IPS DF 4.7 (cell line): ENCODE measurements around the gene PLEKHN1.

Experiments used
- DNase-seq: peaks from one replicate; pipeline ENCODE4 v3.0.0-alpha.2; 2013; ENCODE audit warnings: low spot score; ENCODE audit errors: extremely low read depth

PLEKHN1 gene

DNA sequence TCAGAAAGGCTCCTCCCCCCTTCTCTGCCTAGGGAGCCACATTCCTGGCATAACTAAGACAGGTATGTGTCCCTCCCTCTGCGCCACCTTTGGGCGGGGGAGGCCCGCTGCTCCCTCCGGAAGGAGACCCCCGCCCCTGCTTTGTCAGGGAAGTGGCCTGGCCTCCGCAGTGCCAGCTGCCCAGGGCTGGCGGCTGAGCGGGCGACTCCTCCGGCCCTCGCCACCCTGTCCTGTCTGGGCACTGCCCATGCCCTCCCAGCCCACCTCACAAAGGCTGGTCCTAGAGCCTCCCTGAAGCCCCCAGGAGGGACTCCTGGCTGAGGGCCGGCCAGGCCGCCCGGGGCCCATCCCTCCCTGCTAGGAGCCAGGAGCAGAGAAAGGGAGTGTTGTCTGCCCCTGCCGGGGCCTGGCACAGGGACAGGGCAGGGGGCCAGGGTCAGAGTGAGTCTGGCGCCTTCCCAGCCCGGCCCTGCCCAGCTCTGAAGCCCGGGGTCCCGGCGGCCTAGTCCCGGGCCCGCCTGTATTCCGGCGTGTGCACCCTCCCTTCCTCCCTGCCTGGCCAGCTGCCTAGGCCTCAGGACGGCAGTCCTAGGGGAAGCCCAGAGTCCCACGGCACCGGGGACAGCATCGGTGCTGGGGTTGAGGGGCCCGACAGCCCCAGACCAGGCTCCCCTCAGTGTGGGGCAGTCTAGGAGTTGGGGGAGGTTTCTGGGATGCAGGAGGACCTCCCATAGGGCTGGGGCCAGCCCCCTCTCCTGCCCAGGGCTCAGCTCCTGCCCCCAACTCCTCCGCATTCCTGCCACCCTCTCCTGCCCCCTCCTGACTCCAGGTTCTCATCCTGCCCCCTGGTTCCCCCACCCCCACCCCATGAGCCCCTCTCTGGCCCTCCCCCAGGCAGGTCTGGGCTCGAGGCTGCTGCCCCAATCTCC is 58.8 kb downstream of the PLEKHN1 start:
- no peak for DNase-seq
